ENCODE measurements around the gene RHOT2.

Gene RHOT2

DNA sequence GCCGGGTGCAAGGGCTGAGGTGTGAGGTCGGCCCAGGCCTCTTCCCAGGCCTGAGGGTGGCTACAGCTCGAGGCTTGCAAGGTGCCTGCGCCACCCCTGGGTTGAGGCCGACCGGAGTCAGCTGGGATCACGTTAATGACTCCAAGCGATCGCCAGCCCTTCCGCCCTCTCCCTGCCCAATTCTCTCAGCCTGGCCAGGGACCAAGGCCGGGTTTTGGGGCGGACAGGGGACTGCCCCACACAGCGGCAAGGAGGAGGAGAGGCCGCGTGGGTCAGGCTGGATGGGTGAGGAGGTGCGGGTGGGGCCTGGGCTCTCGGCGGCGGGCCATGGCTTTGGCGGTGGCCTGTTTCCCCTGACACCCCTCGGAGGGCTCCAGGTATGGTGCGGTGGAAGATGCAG lies 25.4 kb downstream of the RHOT2 start:
- TF ChIP-seq, protein P1, sequence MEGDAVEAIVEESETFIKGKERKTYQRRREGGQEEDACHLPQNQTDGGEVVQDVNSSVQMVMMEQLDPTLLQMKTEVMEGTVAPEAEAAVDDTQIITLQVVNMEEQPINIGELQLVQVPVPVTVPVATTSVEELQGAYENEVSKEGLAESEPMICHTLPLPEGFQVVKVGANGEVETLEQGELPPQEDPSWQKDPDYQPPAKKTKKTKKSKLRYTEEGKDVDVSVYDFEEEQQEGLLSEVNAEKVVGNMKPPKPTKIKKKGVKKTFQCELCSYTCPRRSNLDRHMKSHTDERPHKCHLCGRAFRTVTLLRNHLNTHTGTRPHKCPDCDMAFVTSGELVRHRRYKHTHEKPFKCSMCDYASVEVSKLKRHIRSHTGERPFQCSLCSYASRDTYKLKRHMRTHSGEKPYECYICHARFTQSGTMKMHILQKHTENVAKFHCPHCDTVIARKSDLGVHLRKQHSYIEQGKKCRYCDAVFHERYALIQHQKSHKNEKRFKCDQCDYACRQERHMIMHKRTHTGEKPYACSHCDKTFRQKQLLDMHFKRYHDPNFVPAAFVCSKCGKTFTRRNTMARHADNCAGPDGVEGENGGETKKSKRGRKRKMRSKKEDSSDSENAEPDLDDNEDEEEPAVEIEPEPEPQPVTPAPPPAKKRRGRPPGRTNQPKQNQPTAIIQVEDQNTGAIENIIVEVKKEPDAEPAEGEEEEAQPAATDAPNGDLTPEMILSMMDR (IDR thresholded peaks at IDR 0.05; ENCODE audit: control insufficient read depth, insufficient read depth, low read depth, low read length, missing control alignments): no peak
- H3K4me3 ChIP-seq (ENCODE audit: control insufficient read depth, low read depth, low read length): no peak overlapping the region
- DNase-seq (ENCODE audit: low read depth): no peak

DNA sequence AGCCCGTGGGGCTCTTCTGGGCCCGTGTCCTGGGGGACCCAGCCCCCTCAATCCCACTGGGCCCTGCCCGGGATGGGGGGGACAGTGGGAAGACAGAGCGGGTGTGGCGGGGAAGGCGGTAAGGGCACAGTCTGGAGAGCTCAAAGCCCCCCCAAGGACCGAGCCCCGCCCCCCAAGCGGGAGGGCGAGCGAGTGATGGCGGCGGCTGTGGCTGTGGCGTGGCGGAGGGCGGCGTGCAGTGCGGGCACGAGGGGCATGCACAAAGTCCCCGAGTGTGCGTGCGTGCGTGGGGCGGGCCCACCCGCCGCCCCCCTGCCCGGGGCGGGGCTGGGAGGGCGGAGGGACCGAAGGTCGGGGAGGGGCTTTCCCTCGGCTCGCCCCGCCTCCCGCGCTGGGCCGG lies 25.8 kb downstream of the RHOT2 start:
- no peak overlapping the region for H3K4me3 ChIP-seq (ENCODE audit: control insufficient read depth, low read depth, low read length)
- TF ChIP-seq, protein P1 (IDR thresholded peaks at IDR 0.05; ENCODE audit: control insufficient read depth, insufficient read depth, low read depth, low read length, missing control alignments): no peak
- DNase-seq (ENCODE audit: low read depth): no peak

DNA sequence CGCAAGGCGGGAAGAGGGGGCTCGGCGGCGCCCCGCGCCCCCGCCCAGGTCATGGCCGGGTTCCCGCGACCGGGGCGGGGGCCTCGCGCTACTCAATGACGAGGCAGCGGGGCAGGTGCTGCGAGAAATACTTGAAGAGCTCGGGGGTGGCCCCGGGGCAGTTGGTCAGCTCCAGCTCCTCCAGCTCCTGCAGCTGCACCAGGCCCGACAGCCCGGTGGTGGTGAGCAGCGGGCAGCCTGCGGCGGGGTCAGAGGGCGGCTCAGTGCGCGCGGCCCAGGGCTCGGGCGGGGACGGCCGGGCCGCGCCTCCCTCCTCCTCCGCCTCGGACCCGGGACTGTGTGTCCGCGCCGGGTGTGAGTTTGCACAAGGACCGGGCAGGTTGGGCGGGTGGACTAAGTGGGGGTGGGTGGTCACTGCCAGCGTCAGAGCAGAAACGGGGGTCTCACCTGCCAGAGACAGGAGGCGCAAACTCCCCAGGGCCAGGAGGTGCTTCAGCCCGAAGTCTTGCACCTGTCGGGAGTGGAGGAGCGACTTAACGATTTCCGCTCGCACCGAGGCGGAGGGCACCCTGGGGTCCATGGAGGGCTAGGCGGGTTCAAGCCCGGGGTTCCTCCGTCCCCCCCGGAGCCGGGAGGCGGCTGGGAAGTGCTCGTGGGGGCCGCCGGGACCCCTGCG lies 26.4 kb downstream of the RHOT2 start:
- no peak for DNase-seq (ENCODE audit: low read depth)
- H3K4me3 ChIP-seq (ENCODE audit: control insufficient read depth, low read depth, low read length): no peak overlapping the region
- TF ChIP-seq, protein P1 (IDR thresholded peaks at IDR 0.05; ENCODE audit: control insufficient read depth, insufficient read depth, low read depth, low read length, missing control alignments): no peak

DNA sequence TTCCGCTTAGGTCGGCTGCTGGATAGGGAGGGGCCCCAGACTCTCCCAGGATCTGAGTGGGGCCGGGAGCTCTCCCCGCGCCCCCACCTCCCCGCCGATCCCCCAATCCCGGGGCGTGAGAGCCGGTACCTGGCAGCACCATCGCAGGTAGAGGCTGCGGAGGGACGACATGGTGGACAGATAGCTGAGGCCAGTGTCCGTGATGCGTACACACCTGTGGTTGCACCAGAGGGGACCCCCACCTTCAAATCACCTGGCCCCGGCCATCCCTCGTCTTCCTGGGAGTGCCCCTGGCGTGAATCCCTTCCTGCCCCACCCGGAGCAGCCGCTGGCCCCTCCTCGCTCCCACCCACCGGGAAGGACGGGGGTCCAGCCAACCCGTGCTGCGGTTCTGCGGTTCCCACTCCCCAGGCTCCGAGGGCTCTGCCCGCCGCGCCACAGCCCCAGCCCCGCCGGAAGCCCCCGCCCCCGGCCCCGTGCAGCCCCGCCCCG lies 27.0 kb downstream of the RHOT2 start:
- no peak overlapping the region for H3K4me3 ChIP-seq (ENCODE audit: control insufficient read depth, low read depth, low read length)
- DNase-seq (ENCODE audit: low read depth): no peak
- TF ChIP-seq, protein P1 (IDR thresholded peaks at IDR 0.05; ENCODE audit: control insufficient read depth, insufficient read depth, low read depth, low read length, missing control alignments): no peak

DNA sequence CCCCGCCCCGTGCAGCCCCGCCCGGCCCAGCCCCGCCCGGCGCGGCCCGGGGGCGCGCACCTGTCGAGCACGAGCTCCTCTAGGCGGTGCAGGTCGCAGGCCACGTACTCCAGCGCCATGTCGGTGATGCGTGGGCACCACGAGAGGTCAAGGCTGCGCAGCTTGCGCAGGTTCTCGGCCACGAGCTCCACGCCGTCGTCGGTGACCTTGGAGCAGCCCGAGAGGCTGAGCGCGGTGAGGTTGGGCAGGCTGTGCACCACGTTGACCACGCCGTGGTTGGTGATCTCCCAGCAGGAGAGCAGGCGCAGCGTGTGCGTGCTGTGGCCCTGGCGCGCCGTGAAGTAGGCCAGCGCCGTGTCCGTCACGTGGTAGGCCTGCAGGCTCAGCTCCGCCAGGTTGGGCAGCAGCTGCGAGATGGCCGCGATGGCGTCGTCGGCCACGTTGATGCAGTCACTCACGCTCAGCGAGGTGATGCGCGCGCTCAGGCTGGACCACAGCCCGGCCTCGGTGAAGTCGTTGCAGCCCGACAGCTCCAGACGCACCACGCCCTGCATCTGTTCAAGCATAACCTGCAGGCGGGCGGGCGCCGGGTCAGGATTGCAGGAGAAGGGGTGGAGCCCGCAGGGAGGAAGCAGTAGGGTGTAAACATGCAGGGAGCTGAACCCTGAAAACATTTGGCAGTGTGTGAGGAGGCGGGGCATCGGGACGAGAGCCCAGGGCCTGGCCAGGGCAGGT lies 27.6 kb downstream of the RHOT2 start:
- no peak overlapping the region for H3K4me3 ChIP-seq (ENCODE audit: control insufficient read depth, low read depth, low read length)
- TF ChIP-seq, protein P1 (IDR thresholded peaks at IDR 0.05; ENCODE audit: control insufficient read depth, insufficient read depth, low read depth, low read length, missing control alignments): no peak
- no peak for DNase-seq (ENCODE audit: low read depth)

DNA sequence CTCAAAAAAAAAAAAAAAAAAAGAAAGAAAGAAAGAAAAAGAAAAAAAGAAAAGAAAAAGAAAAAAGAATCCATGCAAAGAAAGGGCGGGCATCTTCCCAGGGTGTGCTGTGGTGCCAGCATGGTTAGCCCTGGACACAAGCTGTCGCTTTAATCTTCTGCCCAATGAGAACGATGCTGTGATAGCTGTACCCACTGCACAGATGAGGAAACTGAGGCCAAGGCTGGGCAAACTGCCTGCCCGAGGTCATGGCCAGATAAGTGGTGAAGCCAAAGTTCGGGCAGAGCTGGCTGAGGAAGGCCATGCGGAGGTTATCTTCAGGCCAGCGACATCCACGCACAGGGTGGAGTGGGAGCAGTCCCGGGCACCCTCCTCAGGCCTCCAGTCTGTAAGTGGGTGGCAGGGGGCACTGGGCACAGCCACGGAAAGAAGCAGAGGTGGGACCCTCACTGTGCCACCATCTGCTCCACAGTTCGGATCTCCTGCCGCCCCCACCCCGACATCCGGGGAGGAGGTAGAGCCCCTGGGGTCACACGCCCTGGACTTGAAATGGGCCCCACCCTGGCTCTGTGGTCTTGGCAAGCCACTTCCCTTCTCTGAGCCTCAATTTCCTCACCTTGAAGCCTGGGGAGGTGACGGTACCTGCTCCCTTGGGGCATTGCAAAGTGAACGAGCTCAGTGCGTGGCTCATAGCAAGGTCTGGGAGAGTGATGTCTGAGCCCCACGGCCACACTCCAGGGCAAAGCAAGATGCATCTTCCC lies 31.2 kb downstream of the RHOT2 start:
- no peak for DNase-seq (ENCODE audit: low read depth)
- TF ChIP-seq, protein P1 (IDR thresholded peaks at IDR 0.05; ENCODE audit: control insufficient read depth, insufficient read depth, low read depth, low read length, missing control alignments): no peak
- no peak overlapping the region for H3K4me3 ChIP-seq (ENCODE audit: control insufficient read depth, low read depth, low read length)
